HG02870 (cell line): ENCODE results near the gene CACNG6.

Source experiments
- ATAC-seq: cut with Tn5 transposase; IDR thresholded peaks from one replicate; pipeline ENCODE4 v1.9.1; 2021; ENCODE audit warnings: mild to moderate bottlenecking, moderate library complexity; ENCODE audit not compliant: unreplicated experiment

CACNG6 gene

DNA sequence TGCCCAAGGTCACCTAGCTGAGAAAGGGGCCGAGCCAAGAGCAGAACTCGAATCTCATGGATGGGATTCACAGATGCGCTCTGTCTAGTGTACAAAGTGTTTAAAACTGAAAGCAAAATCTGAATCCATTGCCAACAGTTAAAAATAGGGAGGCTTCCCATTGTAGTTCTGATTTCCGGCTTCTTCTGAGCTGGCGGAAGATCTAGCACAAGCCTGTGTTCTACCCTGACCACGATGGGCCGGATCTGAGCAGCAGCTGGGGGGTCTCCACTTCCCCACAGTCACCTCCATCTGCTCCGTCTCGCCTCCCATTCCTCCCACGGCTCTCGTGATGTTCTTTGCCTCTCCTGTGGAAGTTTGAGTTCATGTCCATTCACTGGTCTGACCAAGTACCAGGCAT lies 26.3 kb upstream of the CACNG6 start:
- ATAC-seq, result no peak

DNA sequence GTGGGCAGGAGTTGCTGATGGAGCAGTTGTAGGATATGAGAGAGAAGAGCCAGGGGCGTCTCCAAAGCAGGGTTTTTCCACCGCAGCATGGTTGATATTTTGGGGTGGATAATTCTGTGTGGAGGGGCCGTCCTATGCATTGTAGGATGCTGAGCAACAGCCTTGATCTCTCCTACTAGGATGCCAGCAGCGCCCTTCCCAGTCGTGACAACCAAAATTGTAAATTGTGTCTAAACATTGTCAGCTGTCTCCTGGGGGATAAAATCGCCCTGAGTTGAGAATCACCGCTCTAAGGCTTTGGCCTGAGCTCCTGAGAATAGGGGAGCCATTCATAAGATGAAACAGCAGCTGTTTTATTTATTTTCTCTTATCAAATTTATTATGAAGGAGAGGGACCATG lies 24.5 kb upstream of the CACNG6 start:
- no peak for ATAC-seq

DNA sequence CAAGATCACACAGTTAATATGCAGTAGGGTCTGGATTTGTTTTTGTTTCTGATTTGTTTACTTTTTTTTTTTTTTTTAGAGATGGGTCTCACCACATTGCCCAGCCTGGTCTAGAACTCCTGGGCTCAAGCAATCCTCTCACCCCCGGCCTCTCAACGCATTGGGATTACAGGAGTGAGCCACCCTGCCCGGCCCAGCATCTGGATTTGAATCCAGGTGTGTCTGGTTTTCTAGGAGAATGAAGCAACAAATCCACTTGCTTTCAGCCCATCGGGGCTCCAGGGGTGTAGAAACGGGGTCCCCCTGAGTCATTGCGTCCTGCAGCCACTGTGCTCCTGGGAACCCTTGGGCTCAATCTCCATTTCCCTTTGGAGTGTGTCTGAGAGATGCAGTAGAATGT lies 22.1 kb upstream of the CACNG6 start:
- ATAC-seq, result no peak

DNA sequence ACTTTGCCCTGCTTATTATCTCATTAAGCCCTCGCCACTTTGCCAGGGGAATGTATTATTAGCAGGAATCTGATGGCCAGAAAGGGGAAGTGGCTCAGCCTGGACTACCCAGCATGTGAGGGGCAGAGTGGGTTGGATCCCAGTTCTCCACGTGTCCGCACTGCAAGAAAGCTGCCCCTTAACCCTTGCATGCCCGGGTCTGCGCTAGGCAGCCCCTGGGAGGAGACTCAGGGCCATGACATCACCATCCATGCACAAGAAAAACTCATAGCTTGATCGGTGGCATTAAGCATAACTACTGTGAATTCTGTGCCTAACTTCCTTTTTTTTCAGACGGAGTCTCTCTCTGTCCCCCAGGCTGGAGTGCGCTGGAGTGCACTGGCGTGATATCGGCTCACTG lies 19.8 kb upstream of the CACNG6 start:
- ATAC-seq, result no peak

DNA sequence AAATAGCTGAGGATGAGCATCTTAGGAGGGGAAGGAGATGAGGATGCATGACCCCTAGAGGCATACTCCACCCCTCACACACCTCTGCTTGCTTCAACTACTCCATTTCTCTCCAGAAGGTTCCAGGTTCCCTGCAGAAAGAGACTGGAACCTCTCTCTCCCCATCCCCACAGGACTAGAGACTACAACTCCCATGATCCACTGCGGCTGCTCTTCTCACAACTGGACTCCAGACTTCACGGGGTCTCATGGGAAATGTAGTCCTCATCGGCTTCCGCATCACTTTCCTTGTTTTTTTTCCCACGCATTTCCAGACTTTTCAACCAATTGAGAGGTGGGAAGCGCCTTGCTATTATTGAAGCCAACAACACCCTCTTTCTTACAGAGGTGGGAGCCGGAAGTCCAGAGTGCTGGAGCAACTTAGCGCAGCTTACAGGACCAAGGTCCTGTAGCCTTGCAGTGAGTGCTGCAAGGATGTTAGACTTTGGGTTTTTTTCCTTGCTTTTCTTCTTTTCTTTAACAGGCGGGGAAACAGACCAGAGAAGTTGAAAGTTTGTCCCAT lies 13.9 kb upstream of the CACNG6 start:
- no peak for ATAC-seq

DNA sequence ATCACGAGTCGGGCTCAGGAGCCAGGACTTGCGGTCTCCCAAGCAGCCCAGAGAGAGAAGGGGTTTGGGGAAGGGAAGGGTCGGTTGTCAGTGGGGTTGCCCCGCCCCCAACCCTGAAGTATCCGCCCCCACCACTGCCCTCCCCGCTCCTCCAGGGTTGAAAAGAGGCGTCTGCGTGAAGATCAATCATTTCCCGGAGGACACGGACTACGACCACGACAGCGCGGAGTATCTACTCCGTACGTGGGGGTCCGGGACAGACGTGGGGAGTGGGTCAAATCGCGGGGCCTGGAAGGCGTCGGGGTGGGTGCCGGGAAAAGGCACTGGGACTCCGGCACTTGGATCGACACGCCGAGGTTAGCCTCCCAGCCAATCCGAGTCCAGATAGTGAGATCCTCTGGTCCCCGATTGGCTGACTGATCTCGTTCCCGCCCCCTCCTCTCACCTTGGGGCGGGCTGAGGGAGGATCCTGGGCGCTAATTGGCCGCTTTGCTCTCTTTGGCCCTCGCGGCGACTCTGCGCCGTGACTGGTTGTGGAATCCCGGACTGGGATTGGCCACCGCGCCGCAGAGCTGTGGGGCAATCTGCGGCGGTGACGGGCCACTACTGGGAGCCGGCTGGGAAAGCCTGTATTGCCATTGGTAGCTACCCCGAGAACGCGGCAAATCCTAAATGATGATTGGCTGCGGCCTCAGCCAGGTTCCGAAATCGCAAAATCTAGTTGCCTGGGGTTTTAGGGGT lies 13.3 kb upstream of the CACNG6 start:
- ATAC-seq, result no peak

DNA sequence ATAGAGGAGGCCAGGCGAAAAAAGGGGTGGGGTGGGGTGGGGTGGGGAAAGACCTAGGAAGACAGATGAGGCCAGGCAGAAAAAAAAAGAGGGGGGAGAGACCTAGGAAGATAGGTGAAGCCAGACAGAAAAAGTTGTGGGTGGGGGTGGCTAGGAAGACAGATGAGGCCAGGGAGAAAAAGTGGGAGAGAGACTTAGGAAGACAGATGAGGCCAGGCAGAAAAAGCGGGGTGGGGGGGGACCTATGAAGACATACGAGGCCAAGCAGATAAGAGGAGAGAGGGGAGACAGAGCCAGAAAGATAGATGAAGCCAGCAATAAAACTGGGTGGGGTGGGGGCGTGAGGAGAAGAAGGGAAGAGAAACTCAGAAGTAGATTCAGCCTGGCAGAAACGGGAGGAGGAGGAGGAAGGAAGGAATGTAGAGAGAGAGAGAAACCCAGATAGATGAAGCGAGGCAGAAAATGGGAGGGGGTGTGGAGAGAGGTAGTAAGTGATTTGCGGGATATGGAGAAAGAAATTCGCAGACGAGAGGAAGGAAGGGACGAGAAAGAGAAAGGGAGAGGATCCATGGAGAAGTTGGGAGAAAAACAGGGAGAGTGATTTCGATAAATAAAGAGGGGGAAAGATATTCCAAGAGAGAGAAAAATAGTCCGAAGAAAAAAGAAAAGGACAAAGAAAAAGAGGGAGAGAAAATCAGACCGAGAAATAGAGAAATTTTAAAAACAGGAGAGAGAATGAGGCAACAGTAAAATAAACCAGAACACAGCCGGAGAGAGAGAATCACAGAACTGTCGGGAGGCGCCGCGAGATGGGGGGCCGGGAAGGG lies 12.2 kb upstream of the CACNG6 start:
- ATAC-seq, result no peak

DNA sequence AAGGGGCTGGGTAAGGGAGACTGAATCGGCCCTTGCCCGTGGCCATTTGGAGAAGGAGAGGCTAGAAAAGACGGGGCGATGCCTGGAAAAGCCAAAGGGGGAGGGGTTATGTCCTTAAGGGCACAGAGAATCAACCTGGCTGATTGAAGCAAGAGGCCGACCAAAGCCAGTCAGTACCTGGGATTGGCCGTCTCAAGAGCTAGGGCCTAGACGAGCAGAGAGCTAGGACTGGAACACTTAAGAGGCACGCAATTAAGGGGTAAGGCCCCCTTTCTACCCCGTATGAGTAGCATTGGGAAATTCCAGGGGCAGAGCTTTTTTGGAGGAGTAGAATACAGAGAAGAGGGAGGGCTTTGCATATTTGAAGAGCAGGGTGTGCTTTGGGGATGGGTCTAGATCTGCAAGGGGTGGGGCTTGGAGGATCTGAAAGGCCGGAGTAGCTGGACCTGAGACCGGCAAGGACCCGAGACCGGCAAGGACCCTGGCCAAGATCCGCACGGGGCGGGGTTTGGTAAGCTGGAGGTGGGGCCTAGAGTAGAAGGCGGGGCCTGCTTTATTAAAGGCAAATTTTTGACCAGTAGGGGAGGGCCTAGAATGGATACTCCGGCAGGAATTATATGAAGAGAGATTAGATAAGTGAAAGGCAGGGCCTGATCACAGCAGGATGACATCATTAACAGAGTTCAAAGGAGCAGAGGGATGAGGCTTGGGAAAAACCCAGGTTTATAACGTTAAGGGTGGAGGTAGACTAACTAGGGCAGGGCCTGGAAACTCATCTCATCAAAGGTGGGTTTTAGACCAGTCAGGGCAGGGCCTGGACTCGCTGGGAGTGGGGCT lies 10.7 kb upstream of the CACNG6 start:
- ATAC-seq, result no peak

DNA sequence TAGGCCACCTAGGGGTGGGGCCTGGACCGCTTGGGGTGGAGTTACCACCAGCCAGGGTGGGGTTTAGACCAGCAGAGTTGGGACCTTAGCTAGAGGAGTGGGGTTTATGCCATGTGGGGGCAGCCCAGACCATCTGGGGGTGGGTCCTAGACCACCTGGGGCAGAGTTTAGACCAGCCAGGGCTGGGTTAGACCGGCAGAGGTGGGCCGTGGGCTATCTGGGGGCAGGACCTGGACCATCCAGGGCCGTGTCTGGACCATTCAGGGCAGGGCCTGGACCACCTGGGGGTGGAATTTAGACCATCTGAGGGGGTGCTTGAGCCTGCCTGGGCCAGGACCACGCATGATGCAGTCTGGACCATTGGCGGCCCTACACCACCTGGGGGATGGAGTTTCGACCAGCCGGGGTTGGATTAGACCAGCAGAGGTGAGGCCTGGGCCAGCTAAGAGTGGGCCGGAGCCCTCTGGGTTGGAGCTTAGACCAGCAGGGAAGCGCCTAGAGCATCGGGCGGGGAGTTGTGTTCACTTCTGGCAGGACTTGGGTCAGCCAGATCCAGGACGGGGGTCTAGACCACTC lies 10.0 kb upstream of the CACNG6 start:
- no peak for ATAC-seq

DNA sequence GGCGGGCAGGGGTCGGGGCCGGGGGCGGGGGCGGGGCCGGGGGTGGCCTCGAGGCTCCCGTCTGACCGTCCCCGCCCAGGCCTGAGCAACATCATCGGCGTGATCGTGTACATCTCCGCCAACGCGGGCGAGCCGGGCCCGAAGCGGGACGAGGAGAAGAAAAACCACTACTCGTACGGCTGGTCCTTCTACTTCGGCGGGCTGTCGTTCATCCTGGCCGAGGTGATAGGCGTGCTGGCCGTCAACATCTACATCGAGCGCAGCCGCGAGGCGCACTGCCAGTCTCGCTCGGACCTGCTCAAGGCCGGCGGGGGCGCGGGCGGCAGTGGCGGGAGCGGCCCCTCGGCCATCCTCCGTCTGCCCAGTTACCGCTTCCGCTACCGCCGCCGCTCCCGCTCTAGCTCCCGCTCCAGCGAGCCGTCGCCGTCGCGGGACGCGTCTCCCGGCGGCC lies 9.4 kb upstream of the CACNG6 start:
- no peak for ATAC-seq

DNA sequence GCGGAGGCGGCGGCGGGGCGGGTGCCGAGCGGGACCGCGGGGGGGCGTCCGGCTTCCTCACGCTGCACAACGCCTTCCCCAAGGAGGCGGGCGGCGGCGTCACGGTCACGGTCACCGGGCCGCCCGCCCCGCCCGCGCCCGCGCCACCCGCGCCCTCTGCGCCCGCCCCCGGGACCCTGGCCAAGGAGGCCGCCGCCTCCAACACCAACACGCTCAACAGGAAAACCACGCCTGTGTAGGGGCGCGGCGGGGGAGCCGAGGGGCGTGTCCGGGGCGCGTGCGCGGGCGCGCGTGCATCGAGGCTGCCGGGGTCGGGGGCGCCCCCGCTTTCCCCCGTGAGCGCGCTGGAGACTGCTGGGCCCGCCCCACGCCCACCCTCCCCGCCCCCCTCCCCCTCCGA lies 8.8 kb upstream of the CACNG6 start:
- no peak for ATAC-seq

DNA sequence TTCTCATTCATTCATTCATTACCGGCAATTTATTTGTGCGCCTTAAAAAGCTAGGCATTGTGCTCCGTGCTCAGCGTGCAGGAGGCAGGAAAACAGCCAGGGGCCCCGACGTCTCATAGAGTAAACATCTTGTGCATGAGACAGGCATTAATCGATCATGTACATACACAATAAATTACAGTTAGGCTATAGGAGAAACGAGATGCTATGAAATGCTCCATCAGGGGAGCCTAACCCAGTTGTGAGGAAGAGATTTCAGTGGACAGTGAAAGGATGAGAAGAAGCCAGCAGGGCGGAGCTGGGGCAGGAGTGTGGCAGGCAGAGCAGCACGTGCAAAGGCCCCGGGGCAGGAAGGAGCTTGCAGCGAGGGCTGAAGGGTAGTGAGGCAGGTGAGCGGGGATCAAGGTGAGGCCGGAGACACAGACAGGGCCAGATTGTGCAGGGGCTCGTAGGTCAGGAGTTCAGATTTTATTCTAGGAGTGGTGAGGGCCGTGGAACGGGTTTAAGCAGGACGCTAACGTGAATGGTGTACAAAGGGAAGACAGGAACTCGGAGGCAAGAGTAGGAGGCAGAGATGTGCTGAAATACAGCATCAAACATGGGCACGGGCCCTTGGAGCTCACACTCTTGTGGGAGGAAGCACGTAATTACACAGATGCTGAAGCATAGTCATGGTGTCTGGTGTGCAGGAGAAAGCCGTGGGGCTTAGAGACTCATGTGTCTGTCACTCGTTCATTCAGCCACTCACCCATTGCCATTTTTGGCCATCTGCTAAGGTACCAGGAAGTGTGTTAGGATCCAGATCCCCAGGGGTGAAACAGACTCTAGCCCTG lies 7.8 kb upstream of the CACNG6 start:
- no peak for ATAC-seq

DNA sequence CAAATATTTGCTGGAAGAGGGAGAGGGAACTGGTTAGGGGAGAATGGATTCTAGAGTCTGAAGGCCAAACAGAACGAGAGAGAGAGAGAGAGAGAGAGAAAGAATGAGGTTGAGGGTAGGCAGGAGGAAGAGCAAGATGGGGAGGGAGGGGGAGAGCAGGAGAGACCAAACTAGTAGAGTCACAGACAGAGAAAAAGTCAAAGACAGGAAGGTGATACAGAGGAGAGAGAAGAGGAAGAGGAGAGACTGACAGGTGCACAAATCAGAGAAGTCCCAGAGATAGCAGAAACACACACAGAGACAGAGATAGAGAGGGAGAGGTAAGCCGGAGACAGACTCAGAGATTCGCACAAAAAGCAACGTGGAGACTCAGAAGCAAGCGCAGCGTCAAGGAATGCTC lies 5.6 kb upstream of the CACNG6 start:
- ATAC-seq, result no peak

DNA sequence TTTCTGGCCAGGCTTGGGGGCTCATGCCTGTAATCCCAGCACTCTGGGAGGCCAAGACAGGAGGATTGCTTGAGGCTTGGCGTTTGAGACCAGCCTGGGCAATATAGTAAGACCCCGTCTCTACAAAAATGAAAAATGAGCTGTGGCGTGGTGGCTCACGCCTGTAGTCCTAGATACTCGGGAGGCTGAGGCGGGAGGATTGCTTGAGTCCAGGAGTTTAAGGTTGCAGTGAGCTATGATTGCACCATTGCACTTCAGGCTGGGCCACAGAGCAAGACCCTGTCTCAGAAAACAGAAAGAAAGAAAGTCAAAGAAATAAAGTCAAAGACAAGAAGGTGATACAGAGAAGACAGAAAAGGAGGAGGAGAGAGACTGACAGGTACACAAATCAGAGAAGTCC lies 2.5 kb upstream of the CACNG6 start:
- no peak for ATAC-seq

DNA sequence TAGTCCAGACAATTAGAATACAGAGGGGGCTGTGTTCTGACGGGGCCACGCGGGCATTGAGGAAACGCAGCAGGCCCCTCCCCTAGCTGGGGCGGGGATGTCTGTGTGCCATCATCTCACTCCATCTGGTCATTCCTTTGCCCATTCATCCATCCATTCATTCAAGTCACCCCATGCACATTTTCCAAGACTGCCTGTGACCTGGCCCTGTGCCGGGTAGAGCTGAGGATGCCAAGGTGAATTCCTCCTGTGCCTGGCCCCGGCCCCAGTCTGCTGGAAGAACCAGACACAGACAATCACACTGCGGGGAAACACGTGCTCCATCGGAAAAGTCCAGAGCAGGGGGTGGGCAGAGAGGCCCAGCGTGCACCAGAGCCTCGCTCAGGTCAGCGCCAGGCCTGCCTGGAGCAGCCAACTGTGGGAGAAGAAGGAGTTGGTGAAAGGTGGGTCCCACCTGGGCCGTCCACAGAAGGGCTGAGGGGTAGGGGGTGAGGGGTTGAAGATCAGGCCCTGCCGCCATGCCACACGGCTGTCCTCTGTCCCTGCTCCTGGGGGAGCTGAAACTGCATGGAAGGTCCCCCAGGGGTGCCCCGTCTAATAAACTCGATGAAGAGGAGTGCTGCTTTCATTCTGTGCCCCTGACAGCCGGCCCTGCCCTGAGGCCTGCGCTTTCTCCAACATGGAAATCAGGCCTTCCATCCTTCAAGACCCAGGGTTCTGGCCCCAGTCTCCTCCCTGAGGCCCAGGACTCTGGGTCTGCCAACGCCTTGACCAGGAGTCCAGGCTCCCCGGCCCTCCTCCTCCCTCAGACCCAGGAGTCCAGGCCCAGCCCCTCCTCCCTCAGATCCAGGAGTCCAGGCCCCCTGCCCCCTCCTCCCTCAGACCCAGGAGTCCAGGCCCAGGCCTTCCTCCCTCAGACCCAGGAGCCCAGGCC lies 1.6 kb upstream of the CACNG6 start:
- no peak for ATAC-seq

DNA sequence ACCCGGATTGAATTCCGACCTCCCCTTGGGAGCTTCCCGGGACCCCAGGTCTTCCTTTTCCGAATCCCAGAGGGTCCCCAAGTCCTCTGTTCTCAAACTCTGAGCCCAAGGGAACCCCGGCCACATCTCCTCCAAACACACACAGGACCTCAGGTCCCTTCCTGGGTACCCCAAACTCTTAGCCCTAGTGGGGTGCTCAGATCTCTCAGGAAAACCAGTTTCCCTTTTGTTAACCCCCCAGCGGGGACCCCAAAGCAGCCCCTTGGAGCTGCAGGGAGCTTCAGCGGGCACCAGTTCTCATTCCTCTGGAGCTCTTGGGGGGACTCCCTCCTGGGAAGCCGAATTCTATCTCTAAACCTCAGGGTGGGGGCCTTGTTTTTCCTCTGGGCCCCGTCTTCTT lies 774 bp downstream of the CACNG6 start:
- ATAC-seq, result no peak

DNA sequence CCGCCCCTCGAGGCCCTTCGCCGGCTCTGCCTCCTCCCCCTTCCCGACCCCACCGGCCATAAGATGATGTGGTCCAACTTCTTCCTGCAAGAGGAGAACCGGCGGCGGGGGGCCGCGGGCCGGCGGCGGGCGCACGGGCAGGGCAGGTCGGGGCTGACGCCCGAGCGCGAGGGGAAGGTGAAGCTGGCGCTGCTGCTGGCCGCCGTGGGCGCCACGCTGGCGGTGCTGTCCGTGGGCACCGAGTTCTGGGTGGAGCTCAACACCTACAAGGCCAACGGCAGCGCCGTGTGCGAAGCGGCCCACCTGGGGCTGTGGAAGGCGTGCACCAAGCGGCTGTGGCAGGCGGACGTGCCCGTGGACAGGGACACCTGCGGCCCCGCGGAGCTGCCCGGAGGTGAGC lies 1.4 kb downstream of the CACNG6 start:
- ATAC-seq, result no peak

DNA sequence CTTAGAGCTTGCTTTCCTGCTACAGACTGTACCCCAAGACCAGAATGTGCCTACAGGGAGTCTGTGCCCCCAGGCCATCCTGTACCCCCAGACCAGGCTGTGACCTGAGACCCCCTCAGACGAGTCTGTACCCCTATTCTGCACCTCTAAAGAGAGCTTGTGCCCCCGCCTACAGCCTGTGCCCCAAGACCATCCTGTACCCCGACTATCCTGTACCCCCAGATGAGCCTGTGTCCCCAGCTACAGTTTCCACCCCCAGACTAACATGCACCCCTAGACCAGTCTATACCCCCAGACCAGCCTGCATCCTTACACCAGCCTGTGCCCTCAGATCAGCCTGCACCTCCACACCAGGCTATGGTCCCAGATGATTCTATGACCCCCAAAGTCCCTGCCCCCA lies 2.0 kb downstream of the CACNG6 start:
- ATAC-seq, result no peak

DNA sequence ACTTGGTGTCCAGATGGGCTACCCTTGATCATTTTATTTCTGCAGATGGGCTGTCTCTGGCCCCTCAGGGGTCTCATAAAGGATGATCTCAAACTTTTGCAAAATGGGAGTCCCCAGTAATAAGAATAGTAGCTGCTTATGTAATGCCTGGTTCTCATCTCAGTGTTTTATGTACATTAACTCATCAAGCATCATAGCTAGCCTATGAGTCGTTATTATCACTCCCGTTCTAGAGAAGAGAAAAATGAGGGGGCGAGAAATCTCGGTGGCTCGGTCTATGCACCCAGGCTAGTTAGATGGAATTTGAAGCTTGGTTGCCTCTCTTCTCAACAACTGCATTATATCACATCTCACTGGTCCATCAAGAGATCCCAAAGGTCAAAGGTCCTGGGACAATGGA lies 3.4 kb downstream of the CACNG6 start:
- ATAC-seq, result no peak
